ENCODE measurements around the gene ST6GALNAC6.

GRCh38 chr9:127885508-127886281 is 13.7 kb downstream of the ST6GALNAC6 start:
- TF ChIP-seq, protein P1, sequence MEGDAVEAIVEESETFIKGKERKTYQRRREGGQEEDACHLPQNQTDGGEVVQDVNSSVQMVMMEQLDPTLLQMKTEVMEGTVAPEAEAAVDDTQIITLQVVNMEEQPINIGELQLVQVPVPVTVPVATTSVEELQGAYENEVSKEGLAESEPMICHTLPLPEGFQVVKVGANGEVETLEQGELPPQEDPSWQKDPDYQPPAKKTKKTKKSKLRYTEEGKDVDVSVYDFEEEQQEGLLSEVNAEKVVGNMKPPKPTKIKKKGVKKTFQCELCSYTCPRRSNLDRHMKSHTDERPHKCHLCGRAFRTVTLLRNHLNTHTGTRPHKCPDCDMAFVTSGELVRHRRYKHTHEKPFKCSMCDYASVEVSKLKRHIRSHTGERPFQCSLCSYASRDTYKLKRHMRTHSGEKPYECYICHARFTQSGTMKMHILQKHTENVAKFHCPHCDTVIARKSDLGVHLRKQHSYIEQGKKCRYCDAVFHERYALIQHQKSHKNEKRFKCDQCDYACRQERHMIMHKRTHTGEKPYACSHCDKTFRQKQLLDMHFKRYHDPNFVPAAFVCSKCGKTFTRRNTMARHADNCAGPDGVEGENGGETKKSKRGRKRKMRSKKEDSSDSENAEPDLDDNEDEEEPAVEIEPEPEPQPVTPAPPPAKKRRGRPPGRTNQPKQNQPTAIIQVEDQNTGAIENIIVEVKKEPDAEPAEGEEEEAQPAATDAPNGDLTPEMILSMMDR (IDR thresholded peaks at IDR 0.05) = no peak
- no peak for TF ChIP-seq POLR2A (IDR thresholded peaks at IDR 0.05)
